GM21528 (cell line): Measurements from ENCODE around the gene UMPS.

ENCODE experiments used
- ATAC-seq: cut with Tn5 transposase; IDR thresholded peaks from one replicate; pipeline ENCODE4 v1.9.1; 2021; ENCODE audit warnings: mild to moderate bottlenecking, moderate library complexity; ENCODE audit not compliant: unreplicated experiment, low FRiP score

Gene UMPS

GRCh38 chr3:124793054-124793739, 62.9 kb downstream of the UMPS start:
- no peak for ATAC-seq

GRCh38 chr3:124796477-124796876, 66.2 kb downstream of the UMPS start:
- no peak for ATAC-seq

GRCh38 chr3:124797426-124797945, 67.2 kb downstream of the UMPS start:
- no peak for ATAC-seq
